Motor neuron (in vitro differentiated cells): ENCODE data around the gene SCO1. TPM values are rescaled to one million over a fixed set of nuclear protein-coding genes. Genes with fewer than 3 reads are reported as not detected.
"Not testable (repeated sequence)": the region's sequence is repeated elsewhere in the genome, so short reads cannot be mapped to it uniquely, and the experiment has no call there.

ENCODE experiments used
- ATAC-seq, 8 experiments: fragments of 200-7000 bp; cut with Tn5 transposase; replicated peaks in 6 of 8; 2 replicates each; pipeline ENCODE4 v1.8.0; 2021; ENCODE audit warnings: mild to moderate bottlenecking in 8 of 8, moderate library complexity in 8 of 8
- H3K27ac ChIP-seq, 2 donors: fragments of 250-450 bp; sonication (Bioruptor Pico); 2 replicates each; pipeline ENCODE4 v1.9.0; 2021; ENCODE audit warnings: antibody characterized with exemption in 2 of 2, mild to moderate bottlenecking in 2 of 2, moderate library complexity in 1 of 2
- H3K4me1 ChIP-seq, 2 donors: fragments of 250-450 bp; sonication (Bioruptor Pico); replicated peaks in 1 of 2; 2 replicates each; pipeline ENCODE4 v1.6.1; 2021; ENCODE audit warnings: antibody characterized with exemption in 2 of 2, mild to moderate bottlenecking in 2 of 2, moderate library complexity in 1 of 2
- H3K4me3 ChIP-seq, 5 donors: fragments of 250-450 bp; sonication (Bioruptor Pico); 2 replicates each; pipeline ENCODE4 v1.9.0; 2021; ENCODE audit warnings: antibody characterized with exemption in 5 of 5, mild to moderate bottlenecking in 5 of 5, moderate library complexity in 4 of 5
- WGBS, 10 experiments: fragments of 450-650 bp; shearing (Covaris generic); methylation state at CpG; one replicate each; pipeline ENCODE4 v1.0.0; 2022; 5-methylcytosine and 5-hydroxymethylcytosine counted together
- in situ Hi-C, 9 experiments: fragments of 400-800 bp; cut with MboI; loops; one replicate each; pipeline ENCODE4 v1.15.0; 2021; ENCODE audit warnings: low sequenced_read_pairs in 9 of 9, low pct_unique_long_range_greater_than_20kb in 2 of 9; ENCODE audit not compliant: unreplicated experiment in 9 of 9
- total RNA-seq, 8 experiments: library from RNA; unstranded; fragments of 300-600 nt; gene quantifications; 2 replicates each; pipeline versions ENCODE4 v1.2.3 to v1.2.4, GENCODE V29; 2022

SCO1 gene
- total RNA-seq, 8 experiments from 2014 or later = 15.0 to 45.2 (median 20.9) TPM

DNA sequence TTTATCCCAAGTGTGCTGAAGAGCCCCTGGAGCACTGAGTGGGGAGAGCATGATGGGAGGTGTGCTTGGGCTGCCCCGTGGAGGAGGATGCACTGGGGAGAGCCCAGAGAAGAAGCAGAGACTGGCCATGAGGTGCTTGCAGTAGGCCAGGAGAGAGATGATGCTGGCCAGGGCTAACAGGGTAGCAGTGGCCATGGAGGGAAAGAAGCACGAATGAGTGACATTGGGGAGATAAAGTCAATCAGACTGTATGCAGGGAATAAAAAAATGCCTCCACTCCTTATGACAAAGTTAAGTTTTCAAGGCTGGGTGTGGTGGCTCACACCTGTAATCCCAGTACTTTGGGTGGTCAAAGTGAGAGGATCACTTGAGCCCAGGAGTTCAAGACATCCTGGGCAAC is 37.9 kb upstream of the SCO1 start:
- 51 to 93% (median 71%) methylated on average over 2 of the region's 2 CpGs; no CpG with 5 or more reads in 7 of the 10 experiments for WGBS, 10 experiments
- ATAC-seq = no peak
- Histone ChIP-seq H3K27ac (no peak overlapping the region), H3K4me3 (no peak overlapping the region), H3K4me1 (peaks cover 2% of the 10 kb centered on the region in 2 donors)
- in situ Hi-C loops = loop anchor here in 5 of 9 experiments (10.0 to 25.0 kb wide), 3 partner anchors 102 to 402 kb away; partner anchors contain the start of gene PIRT (in 2 of the 5)

DNA sequence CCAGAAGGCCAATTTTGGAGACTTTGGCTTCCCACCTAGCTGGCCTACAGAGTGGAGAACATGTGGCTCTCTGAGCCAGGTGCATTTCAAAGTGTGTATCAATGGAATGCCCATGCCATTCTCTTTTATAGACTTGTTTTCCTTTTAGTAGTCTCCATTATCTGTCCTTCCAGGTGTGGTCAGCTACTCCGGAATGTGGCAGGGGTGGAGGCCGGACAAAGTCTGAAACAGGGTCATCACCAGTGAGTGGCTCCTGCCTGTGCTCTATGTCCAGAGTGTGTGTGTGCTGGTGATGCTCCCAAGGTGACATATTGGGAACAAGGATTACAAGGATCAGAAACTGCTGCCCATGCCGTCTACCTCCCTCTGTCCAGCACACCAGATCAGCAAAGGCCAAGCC is 36.3 kb upstream of the SCO1 start:
- in situ Hi-C loops = loop anchor here in 5 of 9 experiments (10.0 to 25.0 kb wide), 3 partner anchors 104 to 404 kb away; partner anchors contain the start of gene PIRT (in 2 of the 5)
- 54 to 100% (median 76%) methylated on average over 1 to 3 of the region's 3 CpGs; no CpG with 5 or more reads in 6 of the 10 experiments for WGBS, 10 experiments
- Histone ChIP-seq H3K27ac (no peak overlapping the region), H3K4me3 (no peak overlapping the region), H3K4me1 (peaks cover 2 to 3% of the 10 kb centered on the region in 2 donors)
- ATAC-seq = no peak

DNA sequence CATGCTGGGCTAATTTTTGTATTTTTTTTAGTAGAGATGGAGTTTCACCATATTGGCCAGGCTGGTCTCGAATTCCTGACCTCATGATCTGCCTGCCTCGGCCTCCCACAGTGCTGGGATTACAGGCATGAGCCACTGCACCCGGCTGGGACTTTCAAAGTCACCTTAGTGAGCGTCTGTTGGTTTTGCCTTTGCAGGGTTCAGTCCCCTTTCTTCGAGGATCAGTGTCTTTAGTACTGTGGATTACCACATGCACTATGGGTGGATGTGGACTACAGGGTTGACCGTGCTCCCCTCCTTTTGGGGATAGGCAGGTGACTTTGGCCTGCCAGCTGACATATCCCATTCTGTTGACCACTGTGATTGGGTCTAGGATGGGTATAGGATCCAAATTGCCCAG is 34.8 kb upstream of the SCO1 start:
- in situ Hi-C loops = loop anchor here in 5 of 9 experiments (10.0 to 25.0 kb wide), 3 partner anchors 105 to 405 kb away; partner anchors contain the start of gene PIRT (in 2 of the 5)

DNA sequence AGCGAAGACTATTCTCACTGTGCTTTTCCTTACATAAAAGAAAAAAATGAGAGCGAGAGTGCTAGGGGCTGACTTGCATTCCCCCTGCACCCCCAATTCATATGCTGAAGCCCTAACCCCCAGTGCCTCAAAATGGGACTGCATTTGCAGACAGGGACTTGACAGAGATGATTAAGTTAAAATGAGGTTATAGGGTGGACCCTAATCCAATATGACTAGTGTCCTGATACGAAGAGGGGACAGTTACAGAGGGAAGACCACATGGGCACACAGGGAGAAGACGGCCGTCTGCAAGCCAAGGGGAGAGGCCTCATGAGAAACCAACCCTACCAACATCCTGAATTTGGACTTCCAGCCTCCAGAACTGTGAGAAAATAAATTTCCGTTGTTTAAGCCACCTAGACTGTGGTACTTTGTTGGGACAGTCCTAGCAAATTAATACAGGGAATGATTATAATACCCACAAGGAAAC is 34.1 kb upstream of the SCO1 start:
- 61 to 100% (median 76%) methylated on average over 1 to 3 of the region's 6 CpGs; no CpG with 5 or more reads in 4 of the 10 experiments for WGBS, 10 experiments
- Histone ChIP-seq H3K4me1 (peaks cover 2 to 3% of the 10 kb centered on the region in 2 donors), H3K4me3 (no peak overlapping the region), H3K27ac (peak overlapping the region in 1 of 2 donors; percentile 25)
- in situ Hi-C loops = loop anchor here in 5 of 9 experiments (10.0 to 25.0 kb wide), 3 partner anchors 106 to 406 kb away; partner anchors contain the start of gene PIRT (in 2 of the 5)
- no peak for ATAC-seq

More for the DNA sequence above, 34.8 kb upstream of the SCO1 start:
- 70 to 100% (median 100%) methylated on average over 1 to 4 of the region's 6 CpGs; no CpG with 5 or more reads in 4 of the 10 experiments for WGBS, 10 experiments
- not testable (repeated sequence) for ATAC-seq, H3K27ac ChIP-seq, H3K4me3 ChIP-seq, H3K4me1 ChIP-seq

DNA sequence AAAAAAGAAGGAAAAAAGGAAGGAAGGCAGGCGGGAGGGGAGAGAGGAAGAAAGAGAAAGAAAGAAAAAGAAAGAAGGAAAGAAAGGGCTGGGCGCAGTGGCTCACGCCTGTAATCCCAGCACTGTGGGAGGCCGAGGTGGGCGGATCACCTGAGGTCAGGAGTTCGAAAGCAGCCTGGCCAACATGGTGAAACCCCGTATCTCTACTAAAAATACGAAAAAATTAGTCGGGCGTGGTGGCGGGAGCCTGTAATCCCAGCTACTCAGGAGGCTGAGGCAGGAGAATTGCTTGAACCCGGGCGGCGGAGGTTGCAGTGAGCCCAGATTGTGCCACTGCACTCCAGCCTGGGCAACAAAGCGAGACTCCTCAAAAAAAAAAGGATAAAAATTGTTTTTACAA is 32.9 kb upstream of the SCO1 start:
- not testable (repeated sequence) for H3K4me1 ChIP-seq, H3K27ac ChIP-seq
- WGBS, 10 experiments = 0 to 70% (median 12%) methylated on average over 2 to 15 of the region's 15 CpGs; no CpG with 5 or more reads in 1 of the 10 experiments
- in situ Hi-C loops = loop anchor here in 5 of 9 experiments (10.0 to 25.0 kb wide), 3 partner anchors 107 to 407 kb away; partner anchors contain the start of gene PIRT (in 2 of the 5)
- ATAC-seq = peak in 3 of 8 experiments; percentile 3 to 19 (median 14)
- peak overlapping the region; percentile 26 to 41 (median 38) for H3K4me3 ChIP-seq

DNA sequence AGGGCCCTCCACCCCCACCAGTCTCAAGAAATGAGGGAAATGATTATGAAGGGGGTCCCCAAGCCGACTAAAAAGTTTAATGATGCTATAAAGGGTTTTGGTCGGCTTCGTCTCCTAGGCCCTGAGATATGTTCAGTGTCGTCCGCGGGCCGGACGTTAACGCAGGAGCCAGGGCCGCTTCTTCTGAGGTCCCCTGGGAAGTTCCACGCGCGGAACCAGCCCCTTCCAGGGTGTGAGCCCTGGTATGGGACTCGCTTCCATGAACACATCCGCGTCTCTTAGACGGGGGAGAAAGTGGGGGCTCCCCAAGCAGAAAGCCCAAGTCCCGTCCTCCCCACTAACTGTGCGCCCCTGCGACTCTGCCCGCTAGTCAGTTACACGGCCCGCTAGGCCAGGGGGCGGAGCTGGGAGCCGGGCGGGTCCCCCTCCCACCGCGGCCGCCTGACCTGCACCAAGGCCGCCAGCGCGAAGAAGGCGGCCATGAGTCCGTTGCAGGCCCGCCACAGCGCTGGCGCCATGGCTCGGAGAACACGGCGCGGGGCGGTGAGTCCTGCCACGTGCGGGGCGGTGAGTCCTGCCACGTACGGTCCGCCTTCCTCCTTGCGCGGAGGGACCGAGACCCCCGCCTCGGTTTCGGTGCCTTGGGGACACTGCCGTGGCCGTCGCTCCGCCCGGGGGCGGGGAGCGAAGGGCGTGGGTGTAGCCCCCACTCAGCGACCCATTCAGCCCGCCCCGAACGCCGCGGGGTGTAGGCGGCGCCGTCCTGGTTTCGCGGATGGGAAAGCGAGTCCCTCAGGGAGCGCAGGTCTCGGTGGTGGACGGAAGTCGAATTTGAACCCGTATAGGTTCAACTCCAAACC is 32.2 kb upstream of the SCO1 start, which contains the start of gene TMEM220:
TSS of gene TMEM220 (minus strand) at position 690 of the 860 bp plus-strand sequence. CDS start at position 518, 172 bp downstream.
- Histone ChIP-seq H3K4me3 (peak within 1 kb of the TSS; percentile 26 to 41 (median 38)), H3K4me1 (peaks cover 2 to 3% of the 10 kb centered on the region in 2 donors), H3K27ac (peak within 1 kb of the TSS in 1 of 2 donors; percentile 62)
- peak; percentile 71 to 92 (median 88) for ATAC-seq
- in situ Hi-C loops = loop anchor here in 5 of 9 experiments (10.0 to 25.0 kb wide), 3 partner anchors 108 to 408 kb away; partner anchors contain the start of gene PIRT (in 2 of the 5)
- 1 to 41% (median 11%) methylated on average over 4 to 33 of the region's 79 CpGs; no CpG with 5 or more reads in 1 of the 10 experiments for WGBS, 10 experiments

DNA sequence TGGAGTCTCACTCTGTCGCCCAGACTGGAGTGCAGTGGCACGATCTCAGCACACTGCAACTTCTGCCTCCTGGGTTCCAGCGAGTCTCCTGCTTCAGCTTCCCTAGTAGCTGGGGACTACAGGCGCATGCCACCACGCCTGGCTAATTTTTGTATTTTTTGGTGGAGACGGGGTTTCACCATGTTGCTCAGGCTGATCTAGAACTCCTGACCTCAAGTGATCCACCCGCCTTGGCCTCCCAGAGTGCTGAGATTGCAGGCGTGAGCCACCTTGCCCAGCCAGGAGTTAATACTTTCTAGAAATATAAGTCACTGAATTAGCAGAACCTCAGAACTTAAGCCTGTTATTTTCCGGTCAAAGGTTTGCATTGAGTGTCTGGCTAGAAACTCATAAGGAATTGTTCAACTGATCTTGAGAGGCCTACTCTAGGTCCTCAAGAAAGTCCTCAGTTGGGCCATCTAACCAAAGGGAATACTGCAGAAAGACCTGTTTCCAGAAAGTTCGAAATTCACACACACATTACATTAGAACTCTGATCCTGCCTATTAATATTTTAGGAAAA is 31.1 kb upstream of the SCO1 start:
- no peak for ATAC-seq
- WGBS, 10 experiments = 90 to 100% (median 95%) methylated on average over 2 to 5 of the region's 10 CpGs; no CpG with 5 or more reads in 2 of the 10 experiments
- Histone ChIP-seq H3K4me1 (peaks cover 2 to 3% of the 10 kb centered on the region in 2 donors), H3K4me3 (no peak overlapping the region), H3K27ac (no peak overlapping the region)
- in situ Hi-C loops = loop anchor here in 3 of 9 experiments (25.0 kb wide), 2 partner anchors 109 to 409 kb away; partner anchors contain the start of gene PIRT (in 2 of the 3)

DNA sequence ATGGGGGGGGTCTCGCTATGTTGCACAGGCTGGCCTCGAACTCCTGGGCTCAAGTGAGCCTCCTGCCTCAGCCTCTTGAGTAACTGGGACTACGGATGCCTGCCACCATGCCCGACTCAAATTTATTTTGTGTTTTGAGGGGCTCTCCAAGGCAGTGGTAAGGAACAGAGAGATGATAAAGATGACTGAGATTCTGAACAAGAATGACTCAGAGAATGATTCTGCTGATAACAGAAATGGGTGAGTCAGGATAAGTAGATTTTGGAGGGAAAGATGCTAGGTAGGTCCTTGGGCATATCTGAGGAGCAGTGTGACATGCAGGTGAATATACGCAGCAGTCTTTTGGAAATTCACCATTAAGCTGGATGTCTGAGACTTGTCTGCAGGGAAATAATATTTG is 29.9 kb upstream of the SCO1 start:
- H3K4me1 ChIP-seq = peaks cover 2 to 3% of the 10 kb centered on the region in 2 donors
- ATAC-seq = no peak
- 67 to 100% (median 87%) methylated on average over 1 to 5 of the region's 5 CpGs; no CpG with 5 or more reads in 4 of the 10 experiments for WGBS, 10 experiments
- in situ Hi-C loops = loop anchor here in 3 of 9 experiments (25.0 kb wide), 2 partner anchors 110 to 410 kb away; partner anchors contain the start of gene PIRT (in 2 of the 3)
- no peak overlapping the region for H3K27ac ChIP-seq
- H3K4me3 ChIP-seq = no peak overlapping the region

DNA sequence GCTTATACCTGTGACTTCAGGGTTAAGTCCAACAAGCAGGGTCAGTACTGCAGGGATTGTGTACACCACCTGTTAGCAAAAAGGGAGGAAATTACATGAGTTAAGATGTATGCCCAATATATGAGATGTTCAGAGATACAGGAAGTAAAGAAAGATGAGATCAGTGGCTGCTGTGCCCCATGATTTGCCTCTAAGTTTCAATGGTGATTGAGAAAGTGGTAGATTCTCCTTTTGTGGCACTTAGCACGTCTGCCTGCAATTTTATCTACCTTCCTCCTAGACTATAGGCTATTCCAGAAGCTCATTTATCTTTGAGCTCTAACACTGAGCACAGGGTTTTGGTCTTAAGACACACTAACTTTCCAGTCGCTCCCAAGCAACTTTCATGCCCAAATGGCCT is 28.9 kb upstream of the SCO1 start:
- in situ Hi-C loops = loop anchor here in 3 of 9 experiments (25.0 kb wide), 2 partner anchors 111 to 411 kb away; partner anchors contain the start of gene PIRT (in 2 of the 3)
- H3K4me3 ChIP-seq = no peak overlapping the region
- WGBS, 10 experiments = 0 to 100% (median 50%) methylated on average over 1 to 2 of the region's 2 CpGs; no CpG with 5 or more reads in 1 of the 10 experiments
- peaks cover 2 to 3% of the 10 kb centered on the region in 2 donors for H3K4me1 ChIP-seq
- H3K27ac ChIP-seq = no peak overlapping the region
- ATAC-seq = no peak

DNA sequence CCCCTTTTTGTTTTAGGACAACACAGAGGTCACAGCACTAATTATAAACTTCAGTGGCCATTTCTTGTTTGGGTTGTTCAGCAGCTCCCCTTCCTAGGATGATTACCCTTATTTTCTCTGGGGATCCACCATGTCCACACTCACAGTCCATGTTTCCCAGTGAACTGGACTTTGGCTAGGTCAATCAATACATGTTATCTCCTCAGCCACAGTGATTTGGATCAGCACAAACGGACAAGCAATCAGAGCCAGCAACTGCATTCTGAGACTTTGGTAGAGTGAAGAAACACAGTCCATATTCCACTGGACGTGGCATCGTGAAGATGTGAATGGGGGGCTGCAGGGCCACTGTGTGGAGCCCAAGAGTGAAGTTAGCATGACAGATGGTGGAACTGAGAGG is 27.9 kb upstream of the SCO1 start:
- no peak overlapping the region for H3K27ac ChIP-seq
- no peak overlapping the region for H3K4me3 ChIP-seq
- no peak for ATAC-seq
- peaks cover under 1 to 1% of the 10 kb centered on the region in 2 donors for H3K4me1 ChIP-seq
- 80 to 94% (median 83%) methylated on average over 1 to 2 of the region's 3 CpGs; no CpG with 5 or more reads in 5 of the 10 experiments for WGBS, 10 experiments
- in situ Hi-C loops = loop anchor here in 3 of 9 experiments (25.0 kb wide), 2 partner anchors 112 to 412 kb away; partner anchors contain the start of gene PIRT (in 2 of the 3)

DNA sequence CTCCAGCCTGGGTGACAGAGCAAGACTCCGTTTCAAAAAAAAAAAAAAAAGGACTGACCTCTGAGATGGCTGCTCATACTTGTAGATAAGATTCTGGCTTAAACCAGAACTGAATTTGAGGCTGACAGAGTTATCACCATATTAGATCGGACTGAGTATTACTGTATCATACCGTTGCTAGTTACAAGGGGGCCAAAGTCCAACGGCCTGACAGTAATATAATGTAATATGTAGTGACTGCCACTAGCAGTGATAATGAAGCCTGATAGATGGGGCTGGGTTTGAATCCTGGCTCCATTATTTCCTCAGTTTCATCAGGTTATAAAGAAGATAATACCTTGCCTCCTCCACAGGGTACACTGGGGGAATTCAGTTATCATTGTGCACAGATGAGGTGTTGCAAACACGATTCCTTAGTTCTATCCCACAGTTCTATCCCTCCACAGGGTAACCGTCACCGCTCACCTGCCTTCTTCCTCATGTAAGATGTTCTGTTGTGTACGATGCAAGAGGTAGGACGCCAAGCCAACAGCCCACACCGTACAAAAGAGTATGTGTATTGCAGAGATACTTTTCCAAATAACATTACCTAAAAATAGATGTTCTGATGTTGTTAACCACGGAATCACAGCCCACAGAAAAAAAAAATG is 27.3 kb upstream of the SCO1 start:
- H3K4me3 ChIP-seq = no peak overlapping the region
- H3K27ac ChIP-seq = no peak overlapping the region
- ATAC-seq = no peak
- 60 to 100% (median 81%) methylated on average over 1 to 5 of the region's 11 CpGs for WGBS, 10 experiments
- H3K4me1 ChIP-seq = no peaks in the 10 kb centered on the region
- in situ Hi-C loops = loop anchor here in 4 of 9 experiments (25.0 kb wide), 3 partner anchors 113 to 1263 kb away; partner anchors contain the start of genes PIRT (in 2 of the 4) and ZNF18 (in 1 of the 4)
